Tibial artery (tissue), 4 donors: Measurements from ENCODE around the gene OR2A42.
"Not testable (repeated sequence)": the region's sequence is repeated elsewhere in the genome, so short reads cannot be mapped to it uniquely, and the experiment has no call there.

Experiments
- DNase-seq, 2 donors: peaks; one replicate each; pipeline ENCODE4 v3.0.0-alpha.2; 2019
- H3K27ac ChIP-seq, 2 donors: fragments of 200-600 bp; sonication (generic) in 1 of 2; 1 replicate in 1 of 2; 2 replicates in 1 of 2; pipeline ENCODE4 v1.5.1; 2018 to 2019; ENCODE audit warnings: mild to moderate bottlenecking in 1 of 2
- H3K27me3 ChIP-seq, 2 donors: fragments of 200-600 bp; sonication (generic) in 1 of 2; one replicate each; pipeline versions ENCODE4 v1.5.1 to v1.6.0; 2016 to 2019
- H3K36me3 ChIP-seq, 3 donors: fragments of 200-600 bp; sonication (generic) in 2 of 3; one replicate each; pipeline ENCODE4 v1.5.1; 2016 to 2019; ENCODE audit warnings: mild to moderate bottlenecking in 2 of 3
- H3K4me1 ChIP-seq, 4 donors: fragments of 200-600 bp; sonication (generic) in 2 of 4; 1 replicate in 3 of 4; 2 replicates in 1 of 4; pipeline ENCODE4 v1.5.1; 2016 to 2019
- H3K4me3 ChIP-seq, 2 donors: fragments of 200-600 bp; sonication (generic) in 1 of 2; 1 replicate in 1 of 2; 2 replicates in 1 of 2; pipeline ENCODE4 v1.5.1; 2018 to 2019; ENCODE audit warnings: mild to moderate bottlenecking in 2 of 2
- H3K9me3 ChIP-seq, 3 donors: fragments of 200-600 bp; sonication (generic) in 1 of 3; one replicate each; pipeline ENCODE4 v1.5.1; 2016 to 2019
- intact Hi-C: fragments of 100-400 bp; cut with DNase I; formaldehyde crosslinking; loops from one replicate; pipeline ENCODE4 v1.15.0; 2023; ENCODE audit warnings: low total_unique reads

OR2A42 gene

GRCh38 chr7:144239365-144239764 is at the start of gene OR2A42:
Gene OR2A42, minus strand, starts transcription at chr7:144239605. Its CDS starts 6,762 bp downstream, at chr7:144232843.
- H3K36me3 ChIP-seq, H3K4me3 ChIP-seq, H3K27me3 ChIP-seq, H3K9me3 ChIP-seq, intact Hi-C loops, DNase-seq, H3K27ac ChIP-seq, H3K4me1 ChIP-seq: not testable (repeated sequence)

GRCh38 chr7:144287171-144287784 is 47.9 kb upstream of the OR2A42 start:
- H3K4me1 ChIP-seq, H3K36me3 ChIP-seq, H3K27ac ChIP-seq, H3K4me3 ChIP-seq, intact Hi-C loops, DNase-seq, H3K9me3 ChIP-seq, H3K27me3 ChIP-seq: not testable (repeated sequence)

GRCh38 chr7:144283716-144284115 is 44.3 kb upstream of the OR2A42 start:
- H3K36me3 ChIP-seq, DNase-seq, intact Hi-C loops, H3K27ac ChIP-seq, H3K9me3 ChIP-seq, H3K27me3 ChIP-seq, H3K4me1 ChIP-seq, H3K4me3 ChIP-seq: not testable (repeated sequence)

- H3K27ac ChIP-seq, H3K4me1 ChIP-seq, H3K4me3 ChIP-seq, H3K36me3 ChIP-seq, H3K27me3 ChIP-seq, intact Hi-C loops, H3K9me3 ChIP-seq, DNase-seq: not testable (repeated sequence)
Measured at GRCh38 chr7:144282490-144282889, 43.1 kb upstream of the OR2A42 start.

GRCh38 chr7:144281981-144282380 is 42.6 kb upstream of the OR2A42 start:
- H3K4me1 ChIP-seq, H3K27me3 ChIP-seq, H3K36me3 ChIP-seq, H3K4me3 ChIP-seq, H3K27ac ChIP-seq, DNase-seq, intact Hi-C loops, H3K9me3 ChIP-seq: not testable (repeated sequence)

- H3K9me3 ChIP-seq, intact Hi-C loops, H3K4me1 ChIP-seq, H3K27me3 ChIP-seq, H3K4me3 ChIP-seq, H3K36me3 ChIP-seq, H3K27ac ChIP-seq, DNase-seq: not testable (repeated sequence)
Measured at GRCh38 chr7:144280010-144280409, 40.6 kb upstream of the OR2A42 start.

GRCh38 chr7:144275281-144275680 is 35.9 kb upstream of the OR2A42 start:
- H3K4me3 ChIP-seq, H3K9me3 ChIP-seq, DNase-seq, H3K27me3 ChIP-seq, H3K27ac ChIP-seq, H3K36me3 ChIP-seq, intact Hi-C loops, H3K4me1 ChIP-seq: not testable (repeated sequence)

- intact Hi-C loops, DNase-seq, H3K4me1 ChIP-seq, H3K36me3 ChIP-seq, H3K27me3 ChIP-seq, H3K27ac ChIP-seq, H3K4me3 ChIP-seq, H3K9me3 ChIP-seq: not testable (repeated sequence)
Measured at GRCh38 chr7:144269188-144269587, 29.8 kb upstream of the OR2A42 start, which contains the start of gene CTAGE8. Gene CTAGE8, minus strand, starts transcription at chr7:144269288. Its CDS starts 38 bp downstream, at chr7:144269250.

GRCh38 chr7:144264692-144265091 is 25.3 kb upstream of the OR2A42 start, which contains the start of gene OR2A7:
Gene OR2A7, minus strand, starts transcription at chr7:144264792. Its CDS starts 5,164 bp downstream, at chr7:144259628.
- DNase-seq, H3K4me3 ChIP-seq, intact Hi-C loops, H3K27me3 ChIP-seq, H3K9me3 ChIP-seq, H3K27ac ChIP-seq, H3K4me1 ChIP-seq, H3K36me3 ChIP-seq: not testable (repeated sequence)

GRCh38 chr7:144262128-144262527 is 22.7 kb upstream of the OR2A42 start:
- H3K27ac ChIP-seq, DNase-seq, H3K4me3 ChIP-seq, H3K27me3 ChIP-seq, H3K36me3 ChIP-seq, H3K9me3 ChIP-seq, intact Hi-C loops, H3K4me1 ChIP-seq: not testable (repeated sequence)

- DNase-seq, H3K4me1 ChIP-seq, H3K9me3 ChIP-seq, H3K36me3 ChIP-seq, intact Hi-C loops, H3K4me3 ChIP-seq, H3K27ac ChIP-seq, H3K27me3 ChIP-seq: not testable (repeated sequence)
Measured at GRCh38 chr7:144259067-144259466, 19.7 kb upstream of the OR2A42 start.
